GM12878 (cell line): Measurements from ENCODE around the gene MYF6. TPM values are rescaled to one million over a fixed set of nuclear protein-coding genes. Genes with fewer than 3 reads are reported as not detected.

Experiments
- ATAC-seq: fragments of 200-7000 bp; cut with Tn5 transposase; 3 replicates; pipeline ENCODE4 v1.9.1; 2020; ENCODE audit warnings: mild to moderate bottlenecking, moderate library complexity
- BruUV-seq: library from RNA; stranded (reverse); fragments of 400-500 nt; replicated peaks from 2 replicates; lab custom pipeline; 2021; lab: Mats Ljungman, UMichigan
- CTCF ChIA-PET: fragments of 300-600 bp; sonication (Branson Sonifier 250); formaldehyde crosslinking; extraction: SDS; loops from one replicate; lab custom pipeline; 2021; ENCODE audit warnings: inconsistent platforms; lab: Yijun Ruan, JAX
- POLR2A ChIA-PET: fragments of 350-600 bp; formaldehyde crosslinking; extraction: SDS; loops from one replicate; lab custom pipeline; 2021; ENCODE audit warnings: inconsistent platforms; lab: Charles Lee
- RAD21 ChIA-PET: fragments of 300-600 bp; sonication (Branson Sonifier 250); formaldehyde crosslinking; loops from one replicate; lab custom pipeline; 2023; ENCODE audit warnings: antibody characterized with exemption; ENCODE audit not compliant: unreplicated experiment; lab: Charles Lee
- SMC1A ChIA-PET: fragments of 300-600 bp; sonication (Branson Sonifier 250); formaldehyde crosslinking; loops from one replicate; lab custom pipeline; 2023; ENCODE audit not compliant: unreplicated experiment, uncharacterized antibody; lab: Charles Lee
- DNase-seq: peaks from one replicate; pipeline ENCODE4 v3.0.0-alpha.2; 2011; ENCODE audit warnings: low read depth, low spot score
- FAIRE-seq: peaks from 3 replicates; lab custom pipeline; 2011; peaks lifted over from hg19 to GRCh38; lab: Jason Lieb, UNC
- H2AFZ ChIP-seq: 2 replicates; pipeline ENCODE4 v1.6.0; 2011; ENCODE audit warnings: low read depth, low read length, control low read depth; ENCODE audit not compliant: control insufficient read depth
- H3K27ac ChIP-seq: 2 replicates; pipeline ENCODE4 v1.5.1; 2011; ENCODE audit warnings: control low read depth; ENCODE audit not compliant: control insufficient read depth, insufficient read depth
- H3K27me3 ChIP-seq, 2 experiments: replicated peaks in 1 of 2; 2 replicates each; pipeline versions ENCODE4 v1.6.0 to v1.6.1; 2011; ENCODE audit warnings: low read length in 1 of 2; ENCODE audit not compliant: control insufficient read depth in 2 of 2, insufficient read depth in 2 of 2
- H3K36me3 ChIP-seq, 2 experiments: 2 replicates each; pipeline ENCODE4 v1.5.1; 2011; ENCODE audit warnings: low read length in 1 of 2; ENCODE audit not compliant: control insufficient read depth in 2 of 2, insufficient read depth in 2 of 2
- H3K4me1 ChIP-seq: 2 replicates; pipeline ENCODE4 v1.6.1; 2011; ENCODE audit warnings: mild to moderate bottlenecking, low read length, moderate library complexity, mixed read lengths; ENCODE audit not compliant: control insufficient read depth, insufficient read depth
- H3K4me2 ChIP-seq: 2 replicates; pipeline ENCODE4 v1.6.0; 2011; ENCODE audit warnings: control low read depth; ENCODE audit not compliant: control insufficient read depth, insufficient read depth
- H3K4me3 ChIP-seq: fragments of 200-600 bp; sonication (generic); 2 replicates; pipeline ENCODE4 v1.5.1; 2016
- H3K79me2 ChIP-seq: 2 replicates; pipeline ENCODE4 v1.6.0; 2011; ENCODE audit warnings: low read length; ENCODE audit not compliant: control insufficient read depth, insufficient read depth
- H3K9ac ChIP-seq: 2 replicates; pipeline ENCODE4 v1.8.0; 2011; ENCODE audit warnings: low read length, control low read depth, mixed read lengths; ENCODE audit not compliant: control insufficient read depth, insufficient read depth
- H3K9me3 ChIP-seq: replicated peaks from 3 replicates; pipeline ENCODE4 v1.5.1; 2011; ENCODE audit warnings: mild to moderate bottlenecking, low read length; ENCODE audit not compliant: control insufficient read depth, insufficient read depth
- H4K20me1 ChIP-seq: 2 replicates; pipeline ENCODE4 v1.6.0; 2011; ENCODE audit not compliant: control insufficient read depth, insufficient read depth
- ASH2L ChIP-seq: fragments of 300-600, 200-600 bp; sonication (generic); IDR thresholded peaks from 2 replicates; pipeline ENCODE4 v1.6.1; 2017; ENCODE audit warnings: low read depth, mild to moderate bottlenecking, borderline replicate concordance
- EP300 ChIP-seq, 2 experiments: fragments of 150-350 bp in 1 of 2; IDR thresholded peaks; 2 replicates each; pipeline ENCODE4 v1.6.1; 2011 to 2012; ENCODE audit warnings: low read depth in 2 of 2, low read length in 2 of 2, borderline replicate concordance in 1 of 2, improper control_type of control experiment in 1 of 2, inconsistent platforms in 1 of 2; ENCODE audit not compliant: control insufficient read depth in 1 of 2
- IKZF2 ChIP-seq, 2 experiments: fragments of 450-650 bp; IDR thresholded peaks; 2 replicates each; pipeline ENCODE4 v1.6.1; 2017; ENCODE audit warnings: mild to moderate bottlenecking in 2 of 2, moderate library complexity in 2 of 2
- NR2C2 ChIP-seq: IDR thresholded peaks from 2 replicates; pipeline ENCODE4 v1.6.1; 2011; ENCODE audit warnings: borderline replicate concordance, low read depth; ENCODE audit not compliant: control insufficient read depth, insufficient read length
- RUNX3 ChIP-seq: IDR thresholded peaks from 2 replicates; pipeline ENCODE4 v1.6.1; 2012; ENCODE audit warnings: low read length, inconsistent platforms
- SMAD5 ChIP-seq: IDR thresholded peaks from 2 replicates; pipeline ENCODE4 v1.6.1; 2016; ENCODE audit warnings: antibody characterized with exemption, low read depth
- WGBS: methylation state at CpG from one replicate; pipeline ENCODE4 v1.1.6; 2016; ENCODE audit warnings: low lambda C conversion rate; ENCODE audit not compliant: insufficient replicate concordance, insufficient coverage; ENCODE audit errors: missing lambda C conversion rate; 5-methylcytosine and 5-hydroxymethylcytosine counted together
- in situ Hi-C: fragments of 300-500 bp; cut with MboI; formaldehyde crosslinking; loops from 9 replicates; pipeline ENCODE4 v1.14.3; 2018; ENCODE audit warnings: mixed read lengths
- intact Hi-C: fragments of 100-400 bp; cut with micrococcal nuclease; formaldehyde crosslinking; loops from one replicate; pipeline ENCODE4 v1.14.2; 2022; ENCODE audit not compliant: unreplicated experiment
- polyA plus RNA-seq, 11 experiments: library from polyadenylated mRNA; depleted of rRNA in 4 of 11; unstranded in 6 of 11; stranded (reverse) in 5 of 11; fragments of >200 nt; fragmentation: Nextera tagmentation in 4 of 11; fragmentation: Illumina TruSeq in 1 of 11; extraction: Ambion mirVana in 4 of 11; extraction: Trizol in 1 of 11; gene quantifications; 1 replicate in 1 of 11; 2 replicates in 10 of 11; pipeline versions ENCODE4 v1.2.1 to v1.2.3, GENCODE V29; 2011 to 2016; ENCODE audit warnings: inconsistent platforms in 2 of 11, missing spikeins in 2 of 11, low read depth in 1 of 11
- total RNA-seq, 4 experiments: library from RNA; depleted of rRNA in 3 of 4; stranded (reverse); fragments of >200 nt in 3 of 4; fragmentation: Illumina TruSeq in 1 of 4; extraction: Trizol in 1 of 4; gene quantifications; 2 replicates each; pipeline versions ENCODE4 v1.2.1 to v1.2.3, GENCODE V29; 2013 to 2021
- TF ChIP-seq, protein P1 (sequence below): IDR thresholded peaks from 2 replicates; pipeline ENCODE4 v1.6.1; 2011; ENCODE audit warnings: borderline replicate concordance, low read depth, mild to moderate bottlenecking, moderate library complexity, low read length; ENCODE audit not compliant: insufficient read depth, poor library complexity, severe bottlenecking

Gene MYF6
- total and polyA plus RNA-seq, 10 of the 15 experiments (the other 5 are each of a cell fraction or from before 2014, with no cell fraction given) = not detected

DNA sequence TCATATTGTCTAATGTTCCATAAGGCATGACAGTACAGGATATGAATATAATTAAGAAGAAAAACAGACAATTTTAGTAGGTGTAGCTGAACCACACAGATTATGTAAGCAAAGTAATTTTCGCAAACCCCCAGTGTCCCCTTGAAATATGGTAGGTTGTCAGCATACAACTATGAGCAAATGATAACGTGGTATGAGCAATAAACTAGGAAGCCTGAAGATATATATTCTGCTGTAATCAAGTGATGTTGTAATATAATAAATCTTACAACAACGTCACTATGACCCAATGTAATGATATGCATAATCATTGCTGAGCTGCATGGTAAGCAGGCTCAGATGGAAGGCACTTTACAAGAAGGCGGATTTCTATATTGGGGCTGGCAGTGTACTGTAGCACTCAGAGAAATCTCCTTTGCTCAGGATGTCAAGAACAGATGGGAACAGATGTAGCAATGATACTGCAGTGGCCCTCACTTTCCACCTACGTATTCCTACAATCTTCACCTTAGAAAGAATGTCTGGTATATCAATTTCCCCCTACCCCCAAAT lies 47.8 kb upstream of the MYF6 start:
- ATAC-seq (no peak), DNase-seq (no peak), FAIRE-seq (no peak)
- no peak for TF ChIP-seq SMAD5
- TF ChIP-seq IKZF2 (IDR thresholded peaks at IDR 0.05) = no peak
- TF ChIP-seq ASH2L = no peak
- TF ChIP-seq NR2C2 = no peak
- TF ChIP-seq, protein P1, sequence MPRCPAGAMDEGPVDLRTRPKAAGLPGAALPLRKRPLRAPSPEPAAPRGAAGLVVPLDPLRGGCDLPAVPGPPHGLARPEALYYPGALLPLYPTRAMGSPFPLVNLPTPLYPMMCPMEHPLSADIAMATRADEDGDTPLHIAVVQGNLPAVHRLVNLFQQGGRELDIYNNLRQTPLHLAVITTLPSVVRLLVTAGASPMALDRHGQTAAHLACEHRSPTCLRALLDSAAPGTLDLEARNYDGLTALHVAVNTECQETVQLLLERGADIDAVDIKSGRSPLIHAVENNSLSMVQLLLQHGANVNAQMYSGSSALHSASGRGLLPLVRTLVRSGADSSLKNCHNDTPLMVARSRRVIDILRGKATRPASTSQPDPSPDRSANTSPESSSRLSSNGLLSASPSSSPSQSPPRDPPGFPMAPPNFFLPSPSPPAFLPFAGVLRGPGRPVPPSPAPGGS = peak; percentile 51
- Histone ChIP-seq H3K4me2 (no peak overlapping the region), H3K27ac (no peak overlapping the region), H3K9ac (no peak overlapping the region), H3K4me3 (no peak overlapping the region), H2AFZ (no peak overlapping the region), H3K9me3 (no peaks in the 10 kb centered on the region), H3K79me2 (no peaks in the 10 kb centered on the region), H3K36me3 (no peaks in the 10 kb centered on the region), H3K27me3 (no peaks in the 10 kb centered on the region), H4K20me1 (no peaks in the 10 kb centered on the region), H3K4me1 (no peaks in the 10 kb centered on the region)
- in situ Hi-C loops = no loop called here
- ChIA-PET POLR2A (no interaction called here), SMC1A (no interaction called here), RAD21 (no interaction called here), CTCF (no interaction called here)
- WGBS = 16% methylated on average over 5 of the region's 5 CpGs
- no TSS peak for BruUV-seq
- intact Hi-C loops = no loop called here

DNA sequence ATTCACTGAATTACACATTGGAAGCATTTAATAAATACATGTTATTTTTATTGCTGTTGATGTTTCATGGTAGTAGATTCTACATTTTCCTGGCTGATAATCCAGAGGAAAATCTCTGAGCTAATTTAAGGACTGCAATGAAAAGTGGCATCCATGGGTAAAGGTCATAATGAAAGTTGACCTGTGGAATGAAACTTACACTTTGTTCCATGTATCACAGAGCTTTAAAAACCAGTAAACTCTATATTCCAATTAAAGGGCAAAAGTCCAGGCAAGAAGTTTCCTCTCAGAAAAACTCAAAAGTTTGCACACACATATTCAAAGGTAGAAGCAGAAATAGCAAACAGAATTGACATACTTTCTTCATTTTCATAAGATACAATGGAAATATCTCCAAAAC lies 44.8 kb upstream of the MYF6 start:
- Histone ChIP-seq H3K9me3 (no peaks in the 10 kb centered on the region), H3K4me2 (no peak overlapping the region), H3K79me2 (no peaks in the 10 kb centered on the region), H3K27me3 (no peaks in the 10 kb centered on the region), H4K20me1 (no peaks in the 10 kb centered on the region), H3K4me1 (no peaks in the 10 kb centered on the region), H3K4me3 (no peak overlapping the region), H3K9ac (no peak overlapping the region), H3K27ac (no peak overlapping the region), H2AFZ (no peak overlapping the region), H3K36me3 (no peaks in the 10 kb centered on the region)
- TF ChIP-seq EP300 (IDR thresholded peaks at IDR 0.05; ENCODE audit: borderline replicate concordance in 1 of 2, control insufficient read depth in 1 of 2, low read depth in 2 of 2, low read length in 2 of 2) (no peak), RUNX3 (no peak)
- DNase-seq = no peak
- ChIA-PET CTCF (no interaction called here), RAD21 (no interaction called here), POLR2A (no interaction called here), SMC1A (no interaction called here)
- no peak for ATAC-seq
- intact Hi-C loops = no loop called here
- in situ Hi-C loops = no loop called here
- no TSS peak for BruUV-seq
- no peak for FAIRE-seq
